ENCODE results near the gene TSC22D4.
A peak's percentile ranks its signal among the peaks of the same experiment; 100 is the strongest.

Gene TSC22D4

DNA sequence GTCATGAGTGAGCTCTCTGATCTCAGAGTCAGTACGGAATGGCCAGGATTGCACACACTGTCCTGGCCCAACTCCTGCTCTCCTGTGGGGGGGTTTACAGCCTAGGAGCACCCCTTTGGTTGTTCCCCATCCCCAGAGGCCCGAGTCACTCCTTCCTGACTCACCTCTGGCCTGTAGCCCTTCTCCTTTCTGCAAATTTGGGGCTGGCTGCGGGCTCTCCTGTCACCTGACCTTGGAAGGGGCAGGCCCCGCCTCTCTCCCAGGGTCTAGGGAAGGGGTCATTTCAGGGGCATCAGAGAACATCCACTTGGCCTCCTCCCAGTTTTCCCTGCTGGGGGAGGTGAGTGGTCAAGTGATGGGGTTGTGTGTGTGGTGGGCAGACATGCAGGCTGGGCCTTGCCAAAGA is 6.5 kb upstream of the TSC22D4 start:
- Histone ChIP-seq H3K27ac (no peak overlapping the region), H3K36me3 (no peaks in the 10 kb centered on the region), H3K27me3 (peaks cover 0 to 31% of the 10 kb centered on the region in 2 donors), H3K4me1 (peaks cover 0 to 23% (median 11%) of the 10 kb centered on the region in 4 donors), H3K4me3 (no peak overlapping the region), H3K9me3 (no peaks in the 10 kb centered on the region)
- TF ChIP-seq, protein P1, sequence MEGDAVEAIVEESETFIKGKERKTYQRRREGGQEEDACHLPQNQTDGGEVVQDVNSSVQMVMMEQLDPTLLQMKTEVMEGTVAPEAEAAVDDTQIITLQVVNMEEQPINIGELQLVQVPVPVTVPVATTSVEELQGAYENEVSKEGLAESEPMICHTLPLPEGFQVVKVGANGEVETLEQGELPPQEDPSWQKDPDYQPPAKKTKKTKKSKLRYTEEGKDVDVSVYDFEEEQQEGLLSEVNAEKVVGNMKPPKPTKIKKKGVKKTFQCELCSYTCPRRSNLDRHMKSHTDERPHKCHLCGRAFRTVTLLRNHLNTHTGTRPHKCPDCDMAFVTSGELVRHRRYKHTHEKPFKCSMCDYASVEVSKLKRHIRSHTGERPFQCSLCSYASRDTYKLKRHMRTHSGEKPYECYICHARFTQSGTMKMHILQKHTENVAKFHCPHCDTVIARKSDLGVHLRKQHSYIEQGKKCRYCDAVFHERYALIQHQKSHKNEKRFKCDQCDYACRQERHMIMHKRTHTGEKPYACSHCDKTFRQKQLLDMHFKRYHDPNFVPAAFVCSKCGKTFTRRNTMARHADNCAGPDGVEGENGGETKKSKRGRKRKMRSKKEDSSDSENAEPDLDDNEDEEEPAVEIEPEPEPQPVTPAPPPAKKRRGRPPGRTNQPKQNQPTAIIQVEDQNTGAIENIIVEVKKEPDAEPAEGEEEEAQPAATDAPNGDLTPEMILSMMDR (IDR thresholded peaks at IDR 0.05), result no peak
- no peak for DNase-seq
- intact Hi-C loops (cut with DNase I; ENCODE audit: low total_unique reads), result no loop called here

DNA sequence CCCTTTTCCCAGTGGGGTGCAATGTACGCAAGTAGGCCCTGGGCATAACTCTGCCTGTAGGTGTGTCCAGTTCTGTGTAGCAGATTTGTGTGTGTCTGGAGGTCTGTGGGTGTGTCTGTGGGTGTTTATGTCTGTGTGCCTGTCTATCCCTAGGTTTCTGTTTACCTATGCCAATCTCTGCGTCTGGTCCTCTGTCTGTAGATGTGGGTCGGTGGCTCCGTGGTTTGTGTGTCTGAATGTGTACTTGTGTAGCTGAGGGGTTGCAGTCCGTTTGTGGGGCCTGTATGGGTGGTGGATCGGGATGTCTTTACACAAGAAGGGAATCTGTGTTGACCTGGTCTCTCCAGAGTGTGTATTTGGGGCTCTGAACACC is 5.6 kb upstream of the TSC22D4 start:
- intact Hi-C loops (cut with DNase I; ENCODE audit: low total_unique reads), result loop anchor here (5.0 kb wide), 1 partner anchor 208 kb away; the partner anchor contains the start of gene GIGYF1
- Histone ChIP-seq H3K9me3 (no peaks in the 10 kb centered on the region), H3K36me3 (no peaks in the 10 kb centered on the region), H3K27me3 (peaks cover 0 to 23% of the 10 kb centered on the region in 2 donors), H3K4me3 (no peak overlapping the region), H3K27ac (no peak overlapping the region), H3K4me1 (peaks cover 0 to 25% (median 12%) of the 10 kb centered on the region in 4 donors)
- no peak for DNase-seq
- TF ChIP-seq, protein P1 (IDR thresholded peaks at IDR 0.05), result no peak

DNA sequence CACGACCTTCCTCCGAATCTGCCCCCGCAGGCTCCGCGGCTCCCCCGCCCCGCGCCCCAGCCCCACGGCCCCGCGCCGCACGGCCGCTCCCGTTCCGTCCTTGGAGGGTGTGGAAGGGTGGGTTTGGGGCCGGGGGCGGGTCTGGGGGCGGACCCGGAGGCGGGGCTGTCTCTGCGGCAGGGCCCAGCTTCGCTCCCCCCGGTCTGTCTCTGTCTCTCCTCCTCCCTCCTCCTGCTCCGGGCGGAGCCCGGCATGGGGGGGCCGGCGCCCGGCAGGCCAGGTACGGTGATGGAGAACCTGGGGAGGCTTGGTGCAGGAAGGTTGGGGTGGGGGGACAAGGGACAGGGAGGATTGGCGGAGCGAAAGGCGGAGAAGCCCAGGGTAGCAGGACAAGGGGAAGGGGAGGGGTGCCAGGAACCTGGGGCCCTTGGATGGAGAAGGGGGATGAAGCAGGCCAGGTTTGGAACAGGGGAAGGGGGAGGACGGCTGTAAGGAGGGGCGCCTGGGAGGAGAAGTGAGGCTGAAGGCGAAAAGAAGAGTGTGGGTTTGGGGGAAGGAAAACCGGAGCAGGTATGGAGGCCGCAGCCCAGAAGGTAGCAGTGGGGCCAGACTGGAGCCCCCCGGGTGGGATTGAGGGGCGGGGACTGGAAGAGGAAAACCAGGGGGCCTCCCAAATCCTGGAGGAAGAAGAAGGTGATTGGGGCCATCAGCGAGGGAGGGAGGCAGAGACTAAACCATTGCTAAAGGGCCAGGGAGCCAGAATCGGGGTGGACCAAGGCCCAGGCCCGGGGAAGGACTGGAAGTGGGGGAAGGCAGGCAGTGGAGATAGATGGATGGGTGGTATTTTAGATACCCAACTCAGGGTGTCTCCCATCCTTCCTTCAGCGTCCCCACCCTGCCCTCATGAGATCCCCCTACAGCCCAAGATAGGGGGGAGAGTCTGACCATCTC is 5.0 kb upstream of the TSC22D4 start, which contains the start of gene NYAP1:
NYAP1 (plus strand) TSS at position 206 of the 951 bp plus-strand sequence. CDS start 1,385 bp downstream, outside the sequence.
- H3K27ac ChIP-seq, result no peak within 1 kb of the TSS
- H3K27me3 ChIP-seq, result peaks cover 0 to 18% of the 10 kb centered on the region in 2 donors
- TF ChIP-seq, protein P1 (IDR thresholded peaks at IDR 0.05), result no peak
- no peaks in the 10 kb centered on the region for H3K9me3 ChIP-seq
- peak within 1 kb of the TSS; percentile 40 to 57 for H3K4me3 ChIP-seq
- H3K4me1 ChIP-seq, result peaks cover 0 to 31% (median 17%) of the 10 kb centered on the region in 4 donors
- H3K36me3 ChIP-seq, result no peaks in the 10 kb centered on the region
- intact Hi-C loops (cut with DNase I; ENCODE audit: low total_unique reads), result loop anchor here (5.0 kb wide), 1 partner anchor 208 kb away; the partner anchor contains the start of gene GIGYF1
- DNase-seq, result no peak

DNA sequence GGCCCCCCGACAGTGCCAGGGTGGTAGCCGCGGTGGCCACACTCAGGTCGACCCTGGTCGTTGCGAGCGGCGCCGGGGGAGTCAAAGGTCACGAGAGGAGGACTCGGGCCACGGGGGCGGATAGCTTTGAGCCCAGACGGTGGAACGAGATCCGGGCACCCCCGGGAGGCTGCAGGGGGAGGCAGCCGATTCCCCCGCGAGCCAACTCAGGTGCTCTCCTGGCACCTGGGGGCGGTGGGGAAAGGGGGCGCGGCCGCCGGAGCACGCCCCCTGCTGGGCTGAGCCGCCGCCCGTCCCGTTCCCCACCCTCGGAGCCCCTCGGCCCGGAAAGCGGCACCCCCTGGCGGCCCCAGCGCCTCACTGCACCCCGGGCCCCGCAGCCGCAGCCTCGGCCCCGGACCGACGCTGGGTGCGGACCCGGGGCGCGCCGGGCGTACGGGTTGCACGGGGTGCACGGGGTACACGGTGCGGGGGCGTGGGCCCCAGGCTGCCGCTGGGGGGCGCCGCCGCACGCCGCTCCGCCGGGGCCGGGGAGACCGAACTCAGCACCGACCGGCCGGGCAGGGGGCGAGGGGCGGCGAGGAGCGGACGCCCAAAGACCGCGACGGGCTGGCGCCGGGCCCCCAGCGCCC is 4.2 kb upstream of the TSC22D4 start:
- no peak for DNase-seq
- intact Hi-C loops (cut with DNase I; ENCODE audit: low total_unique reads), result loop anchor here (5.0 kb wide), 1 partner anchor 209 kb away; the partner anchor contains the start of gene GIGYF1
- H3K27ac ChIP-seq, result no peak overlapping the region
- TF ChIP-seq, protein P1 (IDR thresholded peaks at IDR 0.05), result peak; percentile 86 to 97
- peaks cover 0 to 10% of the 10 kb centered on the region in 2 donors for H3K27me3 ChIP-seq
- no peaks in the 10 kb centered on the region for H3K36me3 ChIP-seq
- H3K4me1 ChIP-seq, result peaks cover 0 to 31% (median 17%) of the 10 kb centered on the region in 4 donors
- peak overlapping the region; percentile 40 to 57 for H3K4me3 ChIP-seq
- no peaks in the 10 kb centered on the region for H3K9me3 ChIP-seq

DNA sequence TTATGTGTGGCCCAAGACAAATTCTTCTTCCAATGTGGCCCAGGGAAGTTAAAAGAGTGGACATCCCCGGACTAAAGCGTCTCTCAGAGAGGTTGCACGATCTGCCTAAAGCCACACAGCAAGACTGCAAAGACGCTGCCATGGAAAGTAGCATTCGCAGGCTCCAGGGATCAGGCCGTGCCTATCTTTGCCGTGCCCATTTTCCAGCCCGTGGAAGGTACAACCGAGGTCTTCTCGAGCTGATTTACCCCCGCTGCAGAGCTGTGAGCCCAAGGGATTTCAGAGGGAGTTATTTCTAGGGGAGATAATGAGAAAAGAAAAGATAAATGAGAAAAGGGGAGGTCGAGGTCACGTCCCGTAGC is 3.7 kb upstream of the TSC22D4 start:
- no peak overlapping the region for H3K27ac ChIP-seq
- peak overlapping the region; percentile 40 to 57 for H3K4me3 ChIP-seq
- no peaks in the 10 kb centered on the region for H3K36me3 ChIP-seq
- TF ChIP-seq, protein P1 (IDR thresholded peaks at IDR 0.05), result no peak
- H3K9me3 ChIP-seq, result no peaks in the 10 kb centered on the region
- H3K4me1 ChIP-seq, result peaks cover 0 to 34% (median 19%) of the 10 kb centered on the region in 4 donors
- no peak for DNase-seq
- intact Hi-C loops (cut with DNase I; ENCODE audit: low total_unique reads), result loop anchor here (5.0 kb wide), 1 partner anchor 210 kb away; the partner anchor contains the start of gene GIGYF1
- peaks cover 0 to 7% of the 10 kb centered on the region in 2 donors for H3K27me3 ChIP-seq
